Transverse colon (tissue), 4 donors: ENCODE results near the gene RPS6KA5.

Source experiments
- POLR2AphosphoS5 ChIP-seq, 3 donors: sonication (generic); formaldehyde crosslinking; IDR thresholded peaks; one replicate each; pipeline ENCODE4 v1.6.1; 2016; ENCODE audit warnings: antibody characterized with exemption in 3 of 3
- TF ChIP-seq, protein P1 (sequence below), 5 experiments: fragments of 200-600 bp in 3 of 5; fragments of 450-650 bp in 2 of 5; sonication (generic) in 3 of 5; IDR thresholded peaks; 1 replicate in 2 of 5; 2 replicates in 3 of 5; pipeline ENCODE4 v1.5.1; 2016 to 2017; ENCODE audit warnings: antibody characterized with exemption in 5 of 5, inconsistent platforms in 3 of 5, mild to moderate bottlenecking in 2 of 5, moderate library complexity in 1 of 5

- TF ChIP-seq, protein P1, sequence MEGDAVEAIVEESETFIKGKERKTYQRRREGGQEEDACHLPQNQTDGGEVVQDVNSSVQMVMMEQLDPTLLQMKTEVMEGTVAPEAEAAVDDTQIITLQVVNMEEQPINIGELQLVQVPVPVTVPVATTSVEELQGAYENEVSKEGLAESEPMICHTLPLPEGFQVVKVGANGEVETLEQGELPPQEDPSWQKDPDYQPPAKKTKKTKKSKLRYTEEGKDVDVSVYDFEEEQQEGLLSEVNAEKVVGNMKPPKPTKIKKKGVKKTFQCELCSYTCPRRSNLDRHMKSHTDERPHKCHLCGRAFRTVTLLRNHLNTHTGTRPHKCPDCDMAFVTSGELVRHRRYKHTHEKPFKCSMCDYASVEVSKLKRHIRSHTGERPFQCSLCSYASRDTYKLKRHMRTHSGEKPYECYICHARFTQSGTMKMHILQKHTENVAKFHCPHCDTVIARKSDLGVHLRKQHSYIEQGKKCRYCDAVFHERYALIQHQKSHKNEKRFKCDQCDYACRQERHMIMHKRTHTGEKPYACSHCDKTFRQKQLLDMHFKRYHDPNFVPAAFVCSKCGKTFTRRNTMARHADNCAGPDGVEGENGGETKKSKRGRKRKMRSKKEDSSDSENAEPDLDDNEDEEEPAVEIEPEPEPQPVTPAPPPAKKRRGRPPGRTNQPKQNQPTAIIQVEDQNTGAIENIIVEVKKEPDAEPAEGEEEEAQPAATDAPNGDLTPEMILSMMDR (IDR thresholded peaks at IDR 0.05) = no peak
- peak in 2 of 3 donors; percentile 37 to 68 for TF ChIP-seq POLR2AphosphoS5 (IDR thresholded peaks at IDR 0.05)
These were observed 30.3 kb upstream of the RPS6KA5 start for GRCh38 chr14:91090743-91091142.
